Stimulated activated naive CD8-positive, alpha-beta T cell treated with anti-CD3 and anti-CD28 coated beads, Interleukin-15, Interleukin-2, amounts not matched to agents 100 ng/mL and 50 ng/mL, for 24 hours (primary cell): Measurements from ENCODE around the gene BET1L.
"Not testable (repeated sequence)": the region's sequence is repeated elsewhere in the genome, so short reads cannot be mapped to it uniquely, and the experiment has no call there.

Experiments used
- H3K27ac Mint-ChIP-seq: one replicate; pipeline ENCODE4 v1.8.0; 2021; ENCODE audit warnings: mild to moderate bottlenecking, mixed read lengths
- H3K27me3 Mint-ChIP-seq: one replicate; pipeline ENCODE4 v1.8.0; 2021; ENCODE audit warnings: mixed read lengths
- H3K36me3 Mint-ChIP-seq: one replicate; pipeline ENCODE4 v1.8.0; 2021; ENCODE audit warnings: low read depth, mixed read lengths
- H3K4me1 Mint-ChIP-seq: one replicate; pipeline ENCODE4 v1.8.0; 2021; ENCODE audit warnings: low read depth, mixed read lengths
- H3K4me3 Mint-ChIP-seq: one replicate; pipeline ENCODE4 v1.8.0; 2021; ENCODE audit warnings: mild to moderate bottlenecking, mixed read lengths
- H3K9me3 Mint-ChIP-seq: one replicate; pipeline ENCODE4 v1.8.0; 2021; ENCODE audit warnings: mixed read lengths

The BET1L gene

DNA sequence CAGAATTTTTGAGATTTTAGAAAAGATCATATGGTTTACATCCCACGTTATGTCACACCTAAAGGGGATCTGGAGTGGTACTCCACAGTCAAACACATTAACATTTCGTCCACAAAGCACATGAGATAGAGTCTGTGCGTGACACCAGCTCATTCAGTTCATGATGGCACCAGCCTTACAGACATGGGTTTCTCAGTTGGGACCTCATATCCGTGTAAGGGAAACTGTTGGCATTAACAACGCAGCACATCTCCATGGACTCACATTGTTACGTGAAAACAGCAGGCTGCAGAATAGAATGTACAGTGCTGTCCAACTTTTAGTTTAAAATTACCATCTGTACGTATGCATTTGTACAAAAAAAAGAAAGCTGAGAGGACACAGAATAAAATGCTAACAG is 14.3 kb upstream of the BET1L start:
- Mint-ChIP-seq H3K4me1 (peaks cover 18% of the 10 kb centered on the region), H3K27me3 (no peaks in the 10 kb centered on the region), H3K36me3 (peaks cover 28% of the 10 kb centered on the region), H3K4me3 (no peak overlapping the region), H3K9me3 (no peaks in the 10 kb centered on the region), H3K27ac (no peak overlapping the region)

DNA sequence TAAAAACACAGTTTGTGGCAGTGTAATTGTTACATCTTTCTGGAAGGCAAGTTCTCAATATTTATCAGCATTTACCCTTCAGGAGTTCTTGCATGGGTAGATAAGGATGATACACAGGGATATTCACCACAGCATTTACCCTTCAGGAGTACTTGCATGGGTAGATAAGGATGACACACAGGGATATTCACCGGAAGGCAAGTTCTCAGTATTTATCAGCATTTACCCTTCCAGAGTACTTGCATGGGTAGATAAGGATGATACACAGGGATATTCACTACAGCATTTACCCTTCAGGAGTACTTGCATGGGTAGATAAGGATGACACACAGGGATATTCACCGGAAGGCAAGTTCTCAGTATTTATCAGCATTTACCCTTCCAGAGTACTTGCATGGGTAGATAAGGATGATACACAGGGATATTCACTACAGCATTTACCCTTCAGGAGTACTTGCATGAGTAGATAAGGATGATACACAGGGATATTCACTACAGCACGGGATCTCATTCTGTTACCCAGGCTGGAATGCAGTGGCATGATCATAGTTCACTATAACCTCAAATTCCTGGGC is 13.5 kb upstream of the BET1L start:
- Mint-ChIP-seq H3K4me1 (peaks cover 13% of the 10 kb centered on the region), H3K36me3 (peaks cover 30% of the 10 kb centered on the region)
- H3K4me3 Mint-ChIP-seq, H3K27me3 Mint-ChIP-seq, H3K9me3 Mint-ChIP-seq, H3K27ac Mint-ChIP-seq: not testable (repeated sequence)

DNA sequence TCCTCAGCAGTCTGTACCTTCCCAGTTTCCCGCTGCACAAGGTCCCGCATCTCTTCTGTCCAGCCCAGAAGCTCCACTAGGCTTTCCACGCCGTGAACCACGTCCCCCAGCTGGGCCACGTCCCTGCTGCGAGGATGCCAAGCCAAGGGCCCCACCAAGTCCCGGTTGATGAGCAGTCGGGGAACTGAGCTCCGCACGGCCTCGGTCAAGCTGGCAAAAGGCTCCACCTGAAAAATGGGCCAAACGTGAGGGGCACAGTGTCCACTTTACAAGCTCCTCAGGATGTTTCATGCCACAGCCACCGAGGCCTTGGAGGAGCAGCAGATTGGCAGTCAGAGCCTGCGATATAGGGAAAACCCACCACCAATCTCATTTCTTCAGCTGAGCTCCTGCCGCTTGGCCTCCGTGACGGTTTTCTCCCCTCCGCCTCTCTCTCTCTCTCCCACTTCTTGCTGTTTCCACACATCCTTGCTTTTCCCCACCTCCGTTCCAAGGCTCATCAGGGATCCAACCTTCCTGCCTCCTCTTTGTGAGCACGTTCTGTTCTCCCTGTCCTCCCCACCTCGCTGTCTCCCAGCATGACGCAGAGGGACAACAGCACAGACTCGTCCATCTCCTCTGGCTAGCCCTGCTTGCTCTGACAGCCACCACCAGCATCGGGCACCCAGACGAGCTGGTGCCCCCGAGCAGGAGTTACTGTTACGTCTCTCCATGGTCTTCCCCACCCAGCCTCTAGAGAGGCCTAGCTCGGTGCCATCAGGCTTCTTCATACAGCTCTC is 11.8 kb upstream of the BET1L start:
- H3K4me3 Mint-ChIP-seq, result no peak overlapping the region
- no peak overlapping the region for H3K27ac Mint-ChIP-seq
- H3K4me1 Mint-ChIP-seq, result peaks cover 9% of the 10 kb centered on the region

DNA sequence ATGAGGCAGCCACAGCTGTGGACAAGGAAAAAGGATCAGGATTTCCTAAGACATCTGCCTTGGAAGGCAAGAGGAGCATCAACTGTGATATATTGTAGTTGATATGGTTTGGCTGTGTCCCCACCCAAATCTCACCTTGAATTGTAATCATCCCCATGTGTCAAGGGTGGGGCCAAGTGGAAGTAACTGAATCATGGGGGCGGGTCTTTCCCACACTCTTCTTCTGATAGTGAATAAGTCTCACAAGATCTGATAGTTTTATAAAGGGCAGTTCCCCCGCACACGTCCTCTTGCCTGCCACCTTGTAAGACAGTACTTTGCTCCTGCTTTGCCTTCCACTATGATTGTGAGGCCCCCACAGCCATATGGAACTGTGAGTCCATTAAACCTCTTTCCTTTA is 10.5 kb upstream of the BET1L start:
- H3K4me3 Mint-ChIP-seq, result no peak overlapping the region
- peaks cover 44% of the 10 kb centered on the region for H3K36me3 Mint-ChIP-seq
- peak overlapping the region; percentile 28 for H3K27ac Mint-ChIP-seq
- no peaks in the 10 kb centered on the region for H3K9me3 Mint-ChIP-seq
- H3K4me1 Mint-ChIP-seq, result peaks cover 9% of the 10 kb centered on the region
- no peaks in the 10 kb centered on the region for H3K27me3 Mint-ChIP-seq

More for the DNA sequence above, 11.8 kb upstream of the BET1L start:
- H3K36me3 Mint-ChIP-seq, result peaks cover 42% of the 10 kb centered on the region
- H3K9me3 Mint-ChIP-seq, result no peaks in the 10 kb centered on the region
- H3K27me3 Mint-ChIP-seq, result no peaks in the 10 kb centered on the region

DNA sequence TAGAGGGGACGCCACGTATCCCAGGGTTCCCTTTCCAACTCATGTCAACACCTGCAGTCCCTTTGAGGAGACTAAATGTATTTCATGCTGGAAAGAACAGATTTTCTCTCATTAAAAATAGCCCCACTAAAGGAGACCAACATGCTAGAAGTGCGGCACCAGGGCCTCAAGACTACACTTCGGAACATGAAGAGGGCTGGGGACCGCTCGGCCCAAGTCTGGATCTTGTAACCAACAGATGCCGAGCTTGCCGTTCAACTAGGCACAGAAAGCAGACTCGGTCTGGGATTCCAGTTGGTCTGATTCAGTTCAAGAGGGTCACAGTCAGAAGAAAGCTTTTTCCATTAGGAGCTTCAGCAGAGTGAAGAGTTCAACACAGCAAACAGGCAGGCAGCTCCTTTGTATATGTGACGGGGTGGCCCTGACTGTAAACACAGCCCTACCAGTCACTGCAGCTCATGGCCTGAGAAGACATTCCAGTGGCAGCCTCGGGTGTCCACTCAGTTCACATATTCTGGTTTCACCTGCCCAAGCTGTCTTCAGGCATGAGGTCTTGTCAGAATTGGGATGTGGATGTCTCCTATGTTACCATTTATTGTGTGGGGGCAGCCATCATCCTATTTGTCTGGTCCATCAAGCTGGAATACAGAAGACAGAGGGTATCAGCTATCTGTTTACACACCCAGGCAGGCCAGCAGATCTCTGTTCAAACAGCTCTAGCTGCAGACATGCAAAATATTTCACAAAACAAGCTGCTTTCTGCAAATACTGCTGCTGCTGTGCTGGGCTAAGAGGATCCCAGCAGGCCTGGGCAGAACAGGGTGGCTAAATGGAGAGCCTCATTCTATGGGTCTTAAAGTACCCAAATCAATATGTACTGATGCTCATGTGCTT is 9.1 kb upstream of the BET1L start:
- peaks cover 11% of the 10 kb centered on the region for H3K4me1 Mint-ChIP-seq
- no peaks in the 10 kb centered on the region for H3K9me3 Mint-ChIP-seq
- peak overlapping the region; percentile 49 for H3K27ac Mint-ChIP-seq
- H3K27me3 Mint-ChIP-seq, result no peaks in the 10 kb centered on the region
- peaks cover 46% of the 10 kb centered on the region for H3K36me3 Mint-ChIP-seq
- H3K4me3 Mint-ChIP-seq, result no peak overlapping the region

DNA sequence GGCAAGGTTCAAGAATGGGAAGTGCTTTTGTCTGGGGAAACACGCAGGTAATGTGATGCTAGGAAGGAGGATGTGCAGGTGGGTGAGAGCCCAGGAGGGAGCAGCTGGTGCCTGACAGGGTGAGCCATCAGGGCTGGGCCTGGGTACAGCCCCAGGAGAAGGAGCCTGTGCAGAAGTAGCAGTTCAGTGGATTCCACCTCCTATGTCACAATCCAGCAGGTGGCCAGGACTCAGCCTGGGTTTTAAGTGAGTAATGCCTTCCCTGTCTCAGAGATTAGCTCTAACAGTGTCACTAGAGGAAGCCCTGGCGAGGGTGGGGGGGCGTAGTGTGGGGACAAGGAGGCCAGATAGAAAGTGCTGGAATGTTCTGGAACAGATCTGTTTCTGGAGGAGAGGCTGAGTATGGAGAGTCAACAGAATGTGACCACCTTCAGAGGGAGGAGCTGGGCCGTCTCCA is 8.4 kb upstream of the BET1L start:
- Mint-ChIP-seq H3K27ac (peak overlapping the region; percentile 49), H3K36me3 (peaks cover 52% of the 10 kb centered on the region), H3K27me3 (no peaks in the 10 kb centered on the region), H3K4me1 (peaks cover 18% of the 10 kb centered on the region), H3K4me3 (no peak overlapping the region), H3K9me3 (no peaks in the 10 kb centered on the region)

DNA sequence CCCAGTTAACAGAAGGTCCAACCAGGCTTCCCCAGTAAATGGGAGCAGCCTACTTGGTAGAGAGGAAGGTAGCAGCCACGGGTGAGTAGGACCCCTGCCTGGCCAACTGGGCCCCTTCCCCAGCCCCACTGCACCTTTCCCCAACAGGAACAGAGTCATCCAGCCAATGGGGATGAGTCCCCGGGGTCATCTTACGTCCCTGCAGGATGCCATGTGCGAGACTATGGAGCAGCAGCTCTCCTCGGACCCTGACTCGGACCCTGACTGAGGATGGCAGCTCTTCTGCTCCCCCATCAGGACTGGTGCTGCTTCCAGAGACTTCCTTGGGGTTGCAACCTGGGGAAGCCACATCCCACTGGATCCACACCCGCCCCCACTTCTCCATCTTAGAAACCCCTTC is 6.9 kb upstream of the BET1L start:
- peaks cover 33% of the 10 kb centered on the region for H3K4me1 Mint-ChIP-seq
- no peaks in the 10 kb centered on the region for H3K9me3 Mint-ChIP-seq
- no peaks in the 10 kb centered on the region for H3K27me3 Mint-ChIP-seq
- no peak overlapping the region for H3K4me3 Mint-ChIP-seq
- peaks cover 52% of the 10 kb centered on the region for H3K36me3 Mint-ChIP-seq
- no peak overlapping the region for H3K27ac Mint-ChIP-seq

DNA sequence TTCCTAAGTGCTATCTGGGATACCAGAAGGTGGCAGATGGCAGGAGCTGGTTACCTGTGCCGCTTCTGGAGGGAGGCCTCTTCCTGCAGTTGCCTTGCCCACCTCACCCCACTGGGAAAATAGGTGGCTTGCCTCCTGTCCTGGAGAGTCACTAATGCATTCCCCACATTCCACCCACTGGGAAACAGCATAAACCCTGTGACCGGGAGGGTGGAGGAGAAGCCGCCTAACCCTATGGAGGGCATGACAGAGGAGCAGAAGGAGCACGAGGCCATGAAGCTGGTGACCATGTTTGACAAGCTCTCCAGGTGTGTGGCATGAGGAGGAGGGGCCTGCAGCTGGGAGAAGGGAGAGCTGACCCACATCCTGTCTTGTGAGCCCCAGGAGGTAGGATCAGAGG is 5.9 kb upstream of the BET1L start:
- Mint-ChIP-seq H3K4me3 (no peak overlapping the region), H3K27me3 (no peaks in the 10 kb centered on the region), H3K9me3 (no peaks in the 10 kb centered on the region), H3K36me3 (peaks cover 52% of the 10 kb centered on the region), H3K4me1 (peaks cover 32% of the 10 kb centered on the region), H3K27ac (peak overlapping the region; percentile 0)

DNA sequence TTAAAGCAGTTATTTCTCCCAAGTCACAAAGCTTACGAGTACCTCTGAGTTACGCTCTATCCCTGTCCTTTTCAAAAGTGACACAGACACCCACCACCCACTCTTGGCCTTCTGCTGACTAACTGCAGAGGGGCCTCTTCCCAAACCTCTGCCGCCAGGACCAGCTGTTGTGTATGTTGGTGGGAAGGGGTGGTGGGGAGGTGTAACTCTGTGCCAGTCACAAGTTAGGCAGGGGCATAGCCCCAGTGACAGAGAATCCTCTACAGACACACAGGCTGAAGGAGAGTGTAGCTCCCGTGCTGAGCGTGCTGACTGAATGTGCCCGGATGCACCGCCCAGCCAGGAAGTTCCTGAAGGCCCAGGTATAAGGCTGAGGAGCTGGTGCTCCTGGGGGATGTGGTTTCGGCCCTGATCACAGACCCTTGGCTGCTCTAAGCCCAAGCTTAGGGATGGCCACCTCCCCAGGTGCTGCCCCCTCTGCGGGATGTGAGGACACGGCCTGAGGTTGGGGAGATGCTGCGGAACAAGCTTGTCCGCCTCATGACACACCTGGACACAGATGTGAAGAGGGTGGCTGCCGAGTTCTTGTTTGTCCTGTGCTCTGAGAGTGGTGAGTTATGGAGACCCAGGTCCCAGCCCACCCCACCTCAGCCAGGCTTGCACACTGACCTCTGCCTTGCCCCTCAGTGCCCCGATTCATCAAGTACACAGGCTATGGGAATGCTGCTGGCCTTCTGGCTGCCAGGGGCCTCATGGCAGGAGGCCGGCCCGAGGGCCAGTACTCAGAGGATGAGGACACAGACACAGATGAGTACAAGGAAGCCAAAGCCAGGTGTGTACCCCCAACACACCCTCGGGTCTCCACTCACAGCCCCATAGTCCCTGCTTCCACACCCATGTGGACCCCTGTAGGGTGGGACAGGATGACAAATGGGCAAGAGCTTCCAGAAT is 5.2 kb upstream of the BET1L start:
- H3K27ac Mint-ChIP-seq, result peak overlapping the region; percentile 77
- H3K4me3 Mint-ChIP-seq, result no peak overlapping the region
- no peaks in the 10 kb centered on the region for H3K9me3 Mint-ChIP-seq
- peaks cover 25% of the 10 kb centered on the region for H3K4me1 Mint-ChIP-seq
- no peaks in the 10 kb centered on the region for H3K27me3 Mint-ChIP-seq
- peaks cover 45% of the 10 kb centered on the region for H3K36me3 Mint-ChIP-seq

DNA sequence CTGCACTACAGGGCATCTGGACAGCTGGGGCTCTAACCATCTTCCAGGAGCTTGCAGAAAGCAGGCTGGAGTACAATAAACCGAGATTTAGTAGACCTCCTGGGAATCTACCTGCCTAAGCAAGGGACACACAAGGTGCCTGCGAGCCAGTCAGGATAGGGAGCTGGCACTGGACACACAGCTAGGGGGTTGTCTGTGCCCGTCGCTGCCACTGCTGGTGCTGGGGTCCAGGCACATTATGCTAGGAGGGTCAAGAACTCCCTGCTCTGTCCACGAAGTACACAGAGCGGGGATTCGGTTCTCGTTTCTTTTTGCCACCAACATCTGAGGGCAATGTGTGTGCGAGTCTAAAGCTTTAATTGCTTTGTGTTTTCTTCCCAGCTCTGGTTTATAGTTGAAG is 4.5 kb upstream of the BET1L start:
- no peaks in the 10 kb centered on the region for H3K9me3 Mint-ChIP-seq
- H3K36me3 Mint-ChIP-seq, result peaks cover 45% of the 10 kb centered on the region
- H3K4me3 Mint-ChIP-seq, result no peak overlapping the region
- peaks cover 24% of the 10 kb centered on the region for H3K4me1 Mint-ChIP-seq
- H3K27me3 Mint-ChIP-seq, result no peaks in the 10 kb centered on the region
- H3K27ac Mint-ChIP-seq, result peak overlapping the region; percentile 77

DNA sequence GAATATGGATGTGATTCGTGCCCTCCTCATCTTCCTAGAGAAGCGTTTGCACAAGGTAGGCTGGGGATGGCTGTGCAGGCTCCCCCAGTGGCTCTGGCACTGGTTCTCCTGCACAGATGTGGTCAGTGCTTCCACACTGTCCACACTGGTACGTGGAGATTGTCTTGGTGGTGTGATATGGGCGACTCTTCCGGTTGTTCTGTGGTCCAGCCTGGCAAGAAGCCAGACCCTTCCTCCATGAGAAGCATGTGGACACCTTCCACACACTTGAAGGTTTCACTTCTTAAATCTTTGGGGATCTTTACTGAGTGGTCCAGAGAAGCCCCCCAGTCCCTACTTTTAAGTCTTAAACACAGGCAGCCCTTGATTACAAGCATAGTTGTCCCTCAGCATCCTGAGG is 4.1 kb upstream of the BET1L start:
- Mint-ChIP-seq H3K27ac (peak overlapping the region; percentile 68), H3K4me3 (peak overlapping the region; percentile 15), H3K4me1 (peaks cover 28% of the 10 kb centered on the region), H3K9me3 (no peaks in the 10 kb centered on the region), H3K27me3 (no peaks in the 10 kb centered on the region), H3K36me3 (peaks cover 48% of the 10 kb centered on the region)

DNA sequence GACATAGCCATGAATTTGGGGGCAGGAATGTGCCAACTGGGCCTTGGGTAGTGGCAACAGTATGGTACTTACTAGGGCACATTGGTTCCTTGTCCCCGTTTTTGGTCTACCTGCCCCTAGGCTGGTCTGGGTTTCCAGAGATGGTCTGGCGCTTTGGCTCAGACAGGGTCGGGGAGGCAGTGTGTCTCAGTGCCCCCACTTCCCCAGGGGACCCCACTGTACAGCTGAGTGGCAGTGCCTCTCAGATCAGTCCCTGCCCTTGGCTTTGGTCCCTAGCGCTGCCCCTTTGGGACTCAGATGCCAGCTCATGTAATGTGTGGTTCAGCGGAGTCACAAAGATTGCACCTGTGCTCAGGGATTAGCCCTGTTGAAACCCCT is 3.6 kb upstream of the BET1L start:
- Mint-ChIP-seq H3K4me1 (peaks cover 32% of the 10 kb centered on the region), H3K36me3 (peaks cover 47% of the 10 kb centered on the region), H3K27me3 (no peaks in the 10 kb centered on the region), H3K27ac (peak overlapping the region; percentile 68), H3K9me3 (no peaks in the 10 kb centered on the region), H3K4me3 (peak overlapping the region; percentile 15)

DNA sequence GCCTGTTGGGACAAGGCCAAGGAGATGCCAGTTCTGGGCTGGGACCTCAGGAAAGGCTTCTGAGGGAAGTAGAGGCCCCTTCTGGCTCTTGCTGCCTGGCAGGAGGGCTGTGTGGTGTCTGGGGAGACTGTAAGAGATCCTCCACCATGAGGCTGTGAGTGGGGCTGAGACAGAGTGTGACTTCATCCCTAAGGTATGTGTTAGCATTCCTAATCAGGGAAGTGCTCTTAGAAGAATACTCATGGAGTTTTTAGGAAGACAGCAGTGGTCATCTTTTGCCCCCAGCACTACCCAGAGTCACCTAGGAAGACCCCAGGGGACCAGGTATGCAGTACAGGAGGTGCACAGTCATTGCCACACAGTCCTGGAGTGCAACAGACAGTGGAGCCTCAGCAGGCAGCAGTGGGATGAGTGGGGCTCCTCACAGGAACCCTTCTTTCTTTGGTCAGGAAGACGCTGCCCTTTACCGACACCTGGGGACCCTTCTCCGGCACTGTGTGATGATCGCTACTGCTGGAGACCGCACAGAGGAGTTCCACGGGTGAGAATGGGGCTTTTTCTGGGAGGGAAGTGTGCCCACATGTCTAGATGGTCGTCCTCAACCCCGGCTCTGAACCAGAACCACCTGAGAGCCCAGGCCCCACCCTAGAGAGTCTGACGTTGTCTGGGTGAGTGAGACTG is 3.1 kb upstream of the BET1L start:
- peak overlapping the region; percentile 99 for H3K4me3 Mint-ChIP-seq
- H3K27me3 Mint-ChIP-seq, result no peaks in the 10 kb centered on the region
- H3K9me3 Mint-ChIP-seq, result no peaks in the 10 kb centered on the region
- peaks cover 37% of the 10 kb centered on the region for H3K4me1 Mint-ChIP-seq
- peaks cover 46% of the 10 kb centered on the region for H3K36me3 Mint-ChIP-seq
- H3K27ac Mint-ChIP-seq, result peak overlapping the region; percentile 32
